Measurements from ENCODE around the gene DNER. TPM values are rescaled to one million over a fixed set of nuclear protein-coding genes. Genes with fewer than 3 reads are reported as not detected.

DNER gene
- polyA plus RNA-seq, 1 donor (not counting 4 experiments of a cell fraction or from before 2014, with no cell fraction given): 8.5 TPM

DNA sequence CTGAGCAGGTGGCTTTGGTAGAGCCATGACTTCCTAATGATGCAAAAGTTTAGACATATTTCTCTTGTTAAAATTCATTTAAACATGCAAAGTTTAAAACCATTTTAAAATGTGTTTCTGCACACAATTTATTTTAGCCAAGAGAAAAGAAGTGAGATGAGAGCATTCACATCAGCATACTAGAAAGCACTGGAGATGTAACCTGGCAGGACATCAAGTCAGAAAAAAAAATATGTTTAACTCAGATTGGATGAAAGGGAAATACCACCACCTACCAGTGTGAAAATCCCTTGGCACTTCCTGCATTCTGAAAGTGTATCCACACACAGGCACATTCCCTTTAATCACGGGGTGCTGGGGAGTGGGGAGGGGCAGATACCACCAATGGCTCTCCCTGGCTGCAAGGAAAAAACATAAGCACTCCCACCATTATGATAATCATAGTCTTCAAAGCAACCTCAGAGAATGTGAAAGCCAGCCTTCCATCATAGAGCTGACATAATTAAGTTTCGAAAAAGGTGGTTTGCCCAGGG lies 25.0 kb downstream of the DNER start:
- Histone ChIP-seq H4K20me1 (ENCODE audit: control insufficient read depth, extremely low read depth, insufficient read depth, low read length) (no peaks in the 10 kb centered on the region), H3K36me3 (ENCODE audit: control insufficient read depth in 2 of 2, extremely low read depth in 1 of 2, insufficient read depth in 2 of 2, low read length in 2 of 2) (no peaks in the 10 kb centered on the region), H3K4me2 (ENCODE audit: control insufficient read depth, extremely low read depth, insufficient read depth, low read depth, low read length) (no peak overlapping the region), H3K9me3 (ENCODE audit: control insufficient read depth, low read depth, low read length) (no peaks in the 10 kb centered on the region), H3K9me1 (ENCODE audit: control insufficient read depth, extremely low read depth, insufficient read depth, low read length) (no peaks in the 10 kb centered on the region), H3K9ac (ENCODE audit: control insufficient read depth, extremely low read depth, insufficient read depth, low read length) (no peak overlapping the region), H3K79me2 (ENCODE audit: control insufficient read depth, insufficient read depth, low read length) (no peaks in the 10 kb centered on the region), H3K27me3 (ENCODE audit: control insufficient read depth, extremely low read depth, insufficient read depth, low read length) (peaks cover 1% of the 10 kb centered on the region), H3K4me1 (ENCODE audit: control insufficient read depth, extremely low read depth, insufficient read depth, low read length) (no peaks in the 10 kb centered on the region), H3K4me3 (ENCODE audit: control insufficient read depth in 2 of 3, extremely low read depth in 1 of 3, insufficient read depth in 2 of 3, low read depth in 1 of 3, low read length in 3 of 3) (no peak overlapping the region), H2AFZ (ENCODE audit: control insufficient read depth, low read length) (no peak overlapping the region), H3K27ac (ENCODE audit: control insufficient read depth, insufficient read depth, low read length) (no peak overlapping the region)
- FAIRE-seq (no peak), DNase-seq (ENCODE audit: low read depth, low spot score) (no peak)
- dilution Hi-C loops (cut with MboI; ENCODE audit: extremely low pct_ligation_motif_present, low sequenced_read_pairs): no loop called here
- TF ChIP-seq EZH2 (IDR thresholded peaks at IDR 0.05; ENCODE audit: low read length): no peak
- TF ChIP-seq, protein P1, sequence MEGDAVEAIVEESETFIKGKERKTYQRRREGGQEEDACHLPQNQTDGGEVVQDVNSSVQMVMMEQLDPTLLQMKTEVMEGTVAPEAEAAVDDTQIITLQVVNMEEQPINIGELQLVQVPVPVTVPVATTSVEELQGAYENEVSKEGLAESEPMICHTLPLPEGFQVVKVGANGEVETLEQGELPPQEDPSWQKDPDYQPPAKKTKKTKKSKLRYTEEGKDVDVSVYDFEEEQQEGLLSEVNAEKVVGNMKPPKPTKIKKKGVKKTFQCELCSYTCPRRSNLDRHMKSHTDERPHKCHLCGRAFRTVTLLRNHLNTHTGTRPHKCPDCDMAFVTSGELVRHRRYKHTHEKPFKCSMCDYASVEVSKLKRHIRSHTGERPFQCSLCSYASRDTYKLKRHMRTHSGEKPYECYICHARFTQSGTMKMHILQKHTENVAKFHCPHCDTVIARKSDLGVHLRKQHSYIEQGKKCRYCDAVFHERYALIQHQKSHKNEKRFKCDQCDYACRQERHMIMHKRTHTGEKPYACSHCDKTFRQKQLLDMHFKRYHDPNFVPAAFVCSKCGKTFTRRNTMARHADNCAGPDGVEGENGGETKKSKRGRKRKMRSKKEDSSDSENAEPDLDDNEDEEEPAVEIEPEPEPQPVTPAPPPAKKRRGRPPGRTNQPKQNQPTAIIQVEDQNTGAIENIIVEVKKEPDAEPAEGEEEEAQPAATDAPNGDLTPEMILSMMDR (optimal IDR thresholded peaks at IDR 0.05 in 1 of 3, IDR thresholded peaks at IDR 0.05 in 1 of 3, conservative IDR thresholded peaks at IDR 0.05 in 1 of 3; ENCODE audit: extremely low read depth in 1 of 3, insufficient read depth in 2 of 3, low read length in 3 of 3): no peak

DNA sequence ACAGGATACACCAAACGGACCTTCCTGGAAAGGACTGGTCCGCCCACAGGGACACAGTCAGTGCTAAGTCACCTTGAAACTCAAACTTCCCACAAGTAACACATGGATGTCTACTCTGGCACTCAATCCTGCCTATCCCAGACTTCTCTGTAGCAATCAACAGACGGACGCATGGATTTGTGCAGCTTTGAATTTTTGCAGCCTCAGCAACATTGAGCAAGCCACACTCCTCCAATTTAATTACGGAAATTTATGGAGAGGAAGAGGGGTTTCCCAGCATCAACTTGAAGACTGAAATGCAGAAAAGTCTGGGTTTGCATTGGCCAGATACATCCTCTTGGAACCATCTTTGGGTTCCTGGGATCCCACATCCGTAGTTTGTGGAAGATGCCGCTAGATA lies 26.2 kb downstream of the DNER start:
- no peaks in the 10 kb centered on the region for H3K36me3 ChIP-seq (ENCODE audit: control insufficient read depth in 2 of 2, extremely low read depth in 1 of 2, insufficient read depth in 2 of 2, low read length in 2 of 2)
- DNase-seq (ENCODE audit: low read depth, low spot score) (no peak), FAIRE-seq (no peak)
- no peak overlapping the region for H3K4me3 ChIP-seq (ENCODE audit: control insufficient read depth in 2 of 3, extremely low read depth in 1 of 3, insufficient read depth in 2 of 3, low read depth in 1 of 3, low read length in 3 of 3)
- peaks cover 5% of the 10 kb centered on the region for H3K27me3 ChIP-seq (ENCODE audit: control insufficient read depth, extremely low read depth, insufficient read depth, low read length)
- H3K9ac ChIP-seq (ENCODE audit: control insufficient read depth, extremely low read depth, insufficient read depth, low read length): no peak overlapping the region
- H2AFZ ChIP-seq (ENCODE audit: control insufficient read depth, low read length): no peak overlapping the region
- dilution Hi-C loops (cut with MboI; ENCODE audit: extremely low pct_ligation_motif_present, low sequenced_read_pairs): no loop called here
- no peak overlapping the region for H3K4me2 ChIP-seq (ENCODE audit: control insufficient read depth, extremely low read depth, insufficient read depth, low read depth, low read length)
- H3K9me1 ChIP-seq (ENCODE audit: control insufficient read depth, extremely low read depth, insufficient read depth, low read length): no peaks in the 10 kb centered on the region
- H3K9me3 ChIP-seq (ENCODE audit: control insufficient read depth, low read depth, low read length): no peaks in the 10 kb centered on the region
- no peak overlapping the region for H3K27ac ChIP-seq (ENCODE audit: control insufficient read depth, insufficient read depth, low read length)
- no peaks in the 10 kb centered on the region for H3K4me1 ChIP-seq (ENCODE audit: control insufficient read depth, extremely low read depth, insufficient read depth, low read length)
- H4K20me1 ChIP-seq (ENCODE audit: control insufficient read depth, extremely low read depth, insufficient read depth, low read length): no peaks in the 10 kb centered on the region
- no peak for TF ChIP-seq EZH2 (IDR thresholded peaks at IDR 0.05; ENCODE audit: low read length)
- TF ChIP-seq, protein P1 (optimal IDR thresholded peaks at IDR 0.05 in 1 of 3, IDR thresholded peaks at IDR 0.05 in 1 of 3, conservative IDR thresholded peaks at IDR 0.05 in 1 of 3; ENCODE audit: extremely low read depth in 1 of 3, insufficient read depth in 2 of 3, low read length in 3 of 3): no peak
- H3K79me2 ChIP-seq (ENCODE audit: control insufficient read depth, insufficient read depth, low read length): no peaks in the 10 kb centered on the region

Data from keratinocyte (primary cell).